Activated naive CD4-positive, alpha-beta T cell treated with anti-CD3 and anti-CD28 coated beads for 36 hours (primary cell): ENCODE data around the gene TRIP13. TPM values are rescaled to one million over a fixed set of nuclear protein-coding genes. Genes with fewer than 3 reads are reported as not detected.
"Not testable (repeated sequence)": the region's sequence is repeated elsewhere in the genome, so short reads cannot be mapped to it uniquely, and the experiment has no call there.

Source experiments
- CTCF ChIA-PET: fragments of 350-600 bp; sonication (Branson Sonifier 250); formaldehyde crosslinking; loops from one replicate; lab custom pipeline; 2021; ENCODE audit warnings: antibody characterized with exemption; lab: Charles Lee
- DNase-seq: peaks from one replicate; pipeline ENCODE4 v3.0.0-alpha.2; 2020
- H3K27ac Mint-ChIP-seq: one replicate; pipeline ENCODE4 v1.8.0; 2021; ENCODE audit warnings: mild to moderate bottlenecking, mixed read lengths
- H3K27me3 Mint-ChIP-seq: one replicate; pipeline ENCODE4 v1.8.0; 2021; ENCODE audit warnings: low read depth, mixed read lengths
- H3K36me3 Mint-ChIP-seq: one replicate; pipeline ENCODE4 v1.8.0; 2021; ENCODE audit warnings: low read depth, mixed read lengths
- H3K4me1 Mint-ChIP-seq: one replicate; pipeline ENCODE4 v1.8.0; 2021; ENCODE audit warnings: low read depth, mixed read lengths
- H3K4me3 Mint-ChIP-seq: one replicate; pipeline ENCODE4 v1.8.0; 2021; ENCODE audit warnings: mild to moderate bottlenecking, moderate library complexity, mixed read lengths
- H3K9me3 Mint-ChIP-seq: one replicate; pipeline ENCODE4 v1.8.0; 2021; ENCODE audit warnings: mixed read lengths
- intact Hi-C: fragments of 100-400 bp; cut with micrococcal nuclease; formaldehyde crosslinking; loops from one replicate; pipeline ENCODE4 v1.15.1; 2023
- total RNA-seq, 2 experiments: library from RNA; stranded (reverse); gene quantifications; one replicate each; pipeline ENCODE4 v1.2.3, GENCODE V29; 2021

The TRIP13 gene
- total RNA-seq, 2 experiments from 2014 or later = 24.0 to 29.9 TPM

GRCh38 chr5:850511-851006 lies 42.1 kb upstream of the TRIP13 start, which contains the start of gene ZDHHC11:
Gene ZDHHC11, minus strand, starts transcription at chr5:850986. Its CDS starts 384 bp downstream, at chr5:850602.
- no peak for DNase-seq
- intact Hi-C loops = no loop called here
- H3K4me3 Mint-ChIP-seq = no peak within 1 kb of the TSS
- no peaks in the 10 kb centered on the region for H3K27me3 Mint-ChIP-seq
- H3K36me3 Mint-ChIP-seq = no peaks in the 10 kb centered on the region
- peaks cover 6% of the 10 kb centered on the region for H3K4me1 Mint-ChIP-seq
- CTCF ChIA-PET = no interaction called here
- H3K9me3 Mint-ChIP-seq = peaks cover 6% of the 10 kb centered on the region
- H3K27ac Mint-ChIP-seq = no peak within 1 kb of the TSS

GRCh38 chr5:851076-851475 lies 41.6 kb upstream of the TRIP13 start:
- no peak for DNase-seq
- Mint-ChIP-seq H3K4me3 (no peak overlapping the region), H3K27ac (no peak overlapping the region), H3K4me1 (peaks cover 6% of the 10 kb centered on the region), H3K36me3 (no peaks in the 10 kb centered on the region), H3K27me3 (no peaks in the 10 kb centered on the region), H3K9me3 (peaks cover 6% of the 10 kb centered on the region)
- CTCF ChIA-PET = no interaction called here
- intact Hi-C loops = no loop called here

- peaks cover 4% of the 10 kb centered on the region for H3K9me3 Mint-ChIP-seq
- H3K4me3 Mint-ChIP-seq = no peak overlapping the region
- intact Hi-C loops = no loop called here
- peaks cover 3% of the 10 kb centered on the region for H3K4me1 Mint-ChIP-seq
- no peak overlapping the region for H3K27ac Mint-ChIP-seq
- no peak for DNase-seq
- no peaks in the 10 kb centered on the region for H3K36me3 Mint-ChIP-seq
- CTCF ChIA-PET = no interaction called here
- no peaks in the 10 kb centered on the region for H3K27me3 Mint-ChIP-seq
Observed at GRCh38 chr5:851553-851952, 41.1 kb upstream of the TRIP13 start.

GRCh38 chr5:852018-852417 lies 40.7 kb upstream of the TRIP13 start:
- H3K4me3 Mint-ChIP-seq = no peak overlapping the region
- H3K36me3 Mint-ChIP-seq = no peaks in the 10 kb centered on the region
- no peaks in the 10 kb centered on the region for H3K4me1 Mint-ChIP-seq
- DNase-seq = no peak
- no peaks in the 10 kb centered on the region for H3K9me3 Mint-ChIP-seq
- H3K27me3 Mint-ChIP-seq = no peaks in the 10 kb centered on the region
- H3K27ac Mint-ChIP-seq = no peak overlapping the region
- CTCF ChIA-PET = no interaction called here
- intact Hi-C loops = no loop called here

- no peak overlapping the region for H3K4me3 Mint-ChIP-seq
- no peaks in the 10 kb centered on the region for H3K27me3 Mint-ChIP-seq
- no peak overlapping the region for H3K27ac Mint-ChIP-seq
- CTCF ChIA-PET = no interaction called here
- no peaks in the 10 kb centered on the region for H3K36me3 Mint-ChIP-seq
- no peaks in the 10 kb centered on the region for H3K9me3 Mint-ChIP-seq
- intact Hi-C loops = no loop called here
- H3K4me1 Mint-ChIP-seq = no peaks in the 10 kb centered on the region
- no peak for DNase-seq
Observed at GRCh38 chr5:852431-853401, 40.0 kb upstream of the TRIP13 start.

GRCh38 chr5:853416-854090 lies 39.1 kb upstream of the TRIP13 start:
- H3K4me3 Mint-ChIP-seq, H3K27me3 Mint-ChIP-seq, H3K4me1 Mint-ChIP-seq, H3K9me3 Mint-ChIP-seq, H3K27ac Mint-ChIP-seq, H3K36me3 Mint-ChIP-seq, CTCF ChIA-PET, DNase-seq, intact Hi-C loops: not testable (repeated sequence)

GRCh38 chr5:854217-854616 lies 38.5 kb upstream of the TRIP13 start:
- Mint-ChIP-seq H3K9me3 (no peaks in the 10 kb centered on the region), H3K27ac (no peak overlapping the region), H3K4me3 (no peak overlapping the region), H3K4me1 (no peaks in the 10 kb centered on the region), H3K36me3 (no peaks in the 10 kb centered on the region), H3K27me3 (no peaks in the 10 kb centered on the region)
- intact Hi-C loops = no loop called here
- CTCF ChIA-PET = no interaction called here
- DNase-seq = no peak

- Mint-ChIP-seq H3K27me3 (no peaks in the 10 kb centered on the region), H3K4me3 (no peak overlapping the region), H3K36me3 (no peaks in the 10 kb centered on the region), H3K4me1 (no peaks in the 10 kb centered on the region), H3K27ac (no peak overlapping the region), H3K9me3 (no peaks in the 10 kb centered on the region)
- DNase-seq = no peak
- CTCF ChIA-PET = no interaction called here
- intact Hi-C loops = no loop called here
Observed at GRCh38 chr5:854966-855743, 37.5 kb upstream of the TRIP13 start.

GRCh38 chr5:855771-856530 lies 36.7 kb upstream of the TRIP13 start:
- no peak for DNase-seq
- no peaks in the 10 kb centered on the region for H3K27me3 Mint-ChIP-seq

GRCh38 chr5:856531-857425 lies 35.9 kb upstream of the TRIP13 start:
- CTCF ChIA-PET = no interaction called here
- Mint-ChIP-seq H3K27ac (no peak overlapping the region), H3K36me3 (no peaks in the 10 kb centered on the region), H3K4me1 (no peaks in the 10 kb centered on the region), H3K9me3 (no peaks in the 10 kb centered on the region), H3K4me3 (no peak overlapping the region), H3K27me3 (no peaks in the 10 kb centered on the region)
- intact Hi-C loops = no loop called here
- DNase-seq = no peak

More at GRCh38 chr5:855771-856530, 36.7 kb upstream of the TRIP13 start:
- intact Hi-C loops = no loop called here
- no peak overlapping the region for H3K27ac Mint-ChIP-seq
- no peak overlapping the region for H3K4me3 Mint-ChIP-seq
- CTCF ChIA-PET = no interaction called here
- no peaks in the 10 kb centered on the region for H3K36me3 Mint-ChIP-seq
- no peaks in the 10 kb centered on the region for H3K4me1 Mint-ChIP-seq
- no peaks in the 10 kb centered on the region for H3K9me3 Mint-ChIP-seq

- CTCF ChIA-PET = no interaction called here
- Mint-ChIP-seq H3K27ac (no peak overlapping the region), H3K4me1 (no peaks in the 10 kb centered on the region), H3K27me3 (no peaks in the 10 kb centered on the region), H3K9me3 (no peaks in the 10 kb centered on the region), H3K36me3 (peaks cover 1% of the 10 kb centered on the region), H3K4me3 (no peak overlapping the region)
- intact Hi-C loops = no loop called here
- DNase-seq = no peak
Observed at GRCh38 chr5:858726-859125, 34.0 kb upstream of the TRIP13 start.
